K562 (cell line): ENCODE measurements around the gene AGPAT3. TPM values are rescaled to one million over a fixed set of nuclear protein-coding genes. Genes with fewer than 3 reads are reported as not detected.

Experiments
- ATAC-seq: fragments of 200-7000 bp; cut with Tn5 transposase; 3 replicates; pipeline ENCODE4 v1.9.1; 2020; ENCODE audit warnings: moderate library complexity
- BruUV-seq: library from RNA; stranded (reverse); fragments of 400-500 nt; replicated peaks from 2 replicates; lab custom pipeline; 2021; lab: Mats Ljungman, UMichigan
- CTCF ChIA-PET: fragments of 300-600 bp; formaldehyde crosslinking; extraction: SDS; loops from one replicate; lab custom pipeline; 2021; ENCODE audit warnings: low intra/inter-chr PET ratio; lab: Yijun Ruan, JAX
- POLR2A ChIA-PET: fragments of 300-600, 350-650 bp; sonication (Branson Sonifier 250); formaldehyde crosslinking; extraction: SDS; loops from one replicate; lab custom pipeline; 2021; ENCODE audit warnings: antibody characterized with exemption, inconsistent platforms; lab: Yijun Ruan, JAX
- DNase-seq, 4 experiments: peaks; one replicate each; pipeline versions ENCODE4 v3.0.0 to v3.0.0-alpha.2; 2011 to 2018; ENCODE audit warnings: low spot score in 3 of 4, mixed read lengths in 3 of 4; ENCODE audit errors: extremely low read depth in 1 of 4
- FAIRE-seq: peaks from 2 replicates; lab custom pipeline; 2011; peaks lifted over from hg19 to GRCh38; lab: Jason Lieb, UNC
- H2AFZ ChIP-seq: 2 replicates; pipeline ENCODE4 v1.6.0; 2011; ENCODE audit warnings: low read depth, low read length, control low read depth, inconsistent platforms
- H3K27ac ChIP-seq: fragments of 200-600 bp; 3 replicates; pipeline ENCODE4 v1.8.0; 2011; ENCODE audit warnings: low read depth, mild to moderate bottlenecking, control low read depth, inconsistent platforms, low read length, moderate library complexity, mixed read lengths; ENCODE audit errors: extremely low read depth
- H3K27me3 ChIP-seq, 2 experiments: fragments of 300-600 bp in 1 of 2; 2 replicates in 1 of 2; 3 replicates in 1 of 2; pipeline versions ENCODE4 v1.6.0 to v1.8.0; 2011; ENCODE audit warnings: inconsistent platforms in 2 of 2, low read length in 2 of 2, mild to moderate bottlenecking in 1 of 2, mixed read lengths in 1 of 2, moderate library complexity in 1 of 2; ENCODE audit not compliant: control insufficient read depth in 2 of 2, insufficient read depth in 2 of 2
- H3K36me3 ChIP-seq: fragments of 300-600 bp; 3 replicates; pipeline ENCODE4 v1.8.0; 2011; ENCODE audit warnings: mild to moderate bottlenecking, low read length, inconsistent platforms; ENCODE audit not compliant: control insufficient read depth, insufficient read depth
- H3K4me1 ChIP-seq, 2 experiments: fragments of 200-600 bp in 1 of 2; replicated peaks in 1 of 2; 2 replicates in 1 of 2; 3 replicates in 1 of 2; pipeline versions ENCODE4 v1.5.1 to v1.8.0; 2011; ENCODE audit warnings: inconsistent platforms in 2 of 2, low read length in 2 of 2, mild to moderate bottlenecking in 1 of 2, mixed read lengths in 1 of 2, moderate library complexity in 1 of 2; ENCODE audit not compliant: control insufficient read depth in 2 of 2, insufficient read depth in 2 of 2
- H3K4me2 ChIP-seq: 2 replicates; pipeline ENCODE4 v1.6.1; 2011; ENCODE audit warnings: low read length, control low read depth, inconsistent platforms, mixed read lengths; ENCODE audit not compliant: insufficient read depth
- H3K4me3 ChIP-seq: fragments of 200-600 bp; sonication (generic), shearing (Covaris generic); 2 replicates; pipeline ENCODE4 v1.5.1; 2016; ENCODE audit warnings: control low read depth, inconsistent platforms
- H3K79me2 ChIP-seq: fragments of 200-600 bp; 3 replicates; pipeline ENCODE4 v1.8.0; 2011; ENCODE audit warnings: low read length, inconsistent platforms; ENCODE audit not compliant: control insufficient read depth, insufficient read depth
- H3K9ac ChIP-seq, 2 experiments: 2 replicates each; pipeline versions ENCODE4 v1.6.0 to v1.6.1; 2011; ENCODE audit warnings: low read depth in 2 of 2, low read length in 2 of 2, control low read depth in 1 of 2, inconsistent platforms in 1 of 2, mild to moderate bottlenecking in 1 of 2, mixed read lengths in 1 of 2; ENCODE audit not compliant: insufficient read depth in 1 of 2
- H3K9me1 ChIP-seq: one replicate; pipeline ENCODE4 v1.6.0; 2011; ENCODE audit warnings: inconsistent platforms, mild to moderate bottlenecking, low read length, moderate library complexity; ENCODE audit not compliant: control insufficient read depth, insufficient read depth
- H3K9me3 ChIP-seq: replicated peaks from 2 replicates; pipeline ENCODE4 v1.5.1; 2011; ENCODE audit warnings: low read depth, low read length, inconsistent platforms; ENCODE audit not compliant: control insufficient read depth, insufficient read depth
- H4K20me1 ChIP-seq: replicated peaks from 2 replicates; pipeline ENCODE4 v1.6.1; 2011; ENCODE audit warnings: low read length, inconsistent platforms, mixed read lengths; ENCODE audit not compliant: control insufficient read depth, insufficient read depth
- BRD9 ChIP-seq: fragments of 450-650 bp; IDR thresholded peaks from 2 replicates; pipeline ENCODE4 v1.6.1; 2018; ENCODE audit warnings: low read depth; ENCODE audit not compliant: partially characterized antibody
- FOXK1 ChIP-seq: sonication (generic); formaldehyde crosslinking; IDR thresholded peaks from 2 replicates; pipeline ENCODE4 v1.8.0; 2022; ENCODE audit warnings: missing genetic modification reagents, mild to moderate bottlenecking, borderline replicate concordance
- POLR2G ChIP-seq: fragments of 200-400 bp; formaldehyde crosslinking; IDR thresholded peaks from 2 replicates; pipeline ENCODE4 v1.6.1; 2017; ENCODE audit warnings: low read depth, mild to moderate bottlenecking, antibody characterized with exemption, low read length, moderate library complexity
- RAD51 ChIP-seq: fragments of 450-650 bp; IDR thresholded peaks from 2 replicates; pipeline ENCODE4 v1.7.1; 2016; ENCODE audit warnings: low read depth, mild to moderate bottlenecking, borderline replicate concordance
- VEZF1 ChIP-seq: fragments of 200-800 bp; sonication (Bioruptor generic); IDR thresholded peaks from 2 replicates; pipeline ENCODE4 v1.6.1; 2017; ENCODE audit warnings: missing genetic modification characterization, missing compliant biosample characterization
- ZBTB40 ChIP-seq, 2 experiments: fragments of 450-650 bp in 1 of 2; sonication (generic) in 1 of 2; formaldehyde crosslinking in 1 of 2; IDR thresholded peaks; 2 replicates each; pipeline versions ENCODE4 v1.7.1 to v1.9.0; 2016 to 2022; ENCODE audit warnings: inconsistent platforms in 1 of 2, mild to moderate bottlenecking in 1 of 2, missing genetic modification reagents in 1 of 2
- ZBTB5 ChIP-seq: fragments of 450-650 bp; IDR thresholded peaks from 2 replicates; pipeline ENCODE4 v1.6.1; 2017; ENCODE audit warnings: antibody characterized with exemption
- WGBS: fragments of 100-300 bp; shearing (Covaris generic); methylation state at CpG from one replicate; pipeline ENCODE4 v1.1.6; 2016; ENCODE audit warnings: low coverage, mixed read lengths; ENCODE audit not compliant: insufficient coverage; ENCODE audit errors: missing lambda C conversion rate; 5-methylcytosine and 5-hydroxymethylcytosine counted together
- in situ Hi-C: fragments of 300-500 bp; cut with MboI; formaldehyde crosslinking; loops from 4 replicates; pipeline ENCODE4 v1.15.0; 2018; ENCODE audit warnings: inconsistent platforms, mixed read lengths
- intact Hi-C: fragments of 100-400 bp; cut with micrococcal nuclease; formaldehyde crosslinking; loops from 2 replicates; pipeline ENCODE4 v1.14.2; 2022
- polyA plus RNA-seq, 8 experiments: library from polyadenylated mRNA; depleted of rRNA in 4 of 8; stranded (reverse) in 5 of 8; unstranded in 3 of 8; fragments of >200 nt; fragmentation: Nextera tagmentation in 2 of 8; fragmentation: Illumina TruSeq in 1 of 8; extraction: Ambion mirVana in 2 of 8; extraction: Trizol in 1 of 8; gene quantifications; 2 replicates each; pipeline versions ENCODE4 v1.2.1 to v1.2.3, GENCODE V29; 2011 to 2014; ENCODE audit warnings: inconsistent platforms in 1 of 8, missing spikeins in 1 of 8
- total RNA-seq, 7 experiments: library from RNA; depleted of rRNA in 6 of 7; stranded (reverse); fragments of >200 nt in 6 of 7; fragmentation: Illumina TruSeq in 2 of 7; extraction: Trizol in 2 of 7; gene quantifications; 2 replicates each; pipeline versions ENCODE4 v1.2.1 to v1.2.3, GENCODE V29; 2011 to 2021; ENCODE audit warnings: low replicate concordance in 1 of 7

AGPAT3 gene
- total and polyA plus RNA-seq, 9 of the 15 experiments (the other 6 are each of a cell fraction or from before 2014, with no cell fraction given), result 1.5 to 88.4 (median 35.7) TPM

- Histone ChIP-seq H3K4me1 (peaks cover 20 to 67% of the 10 kb centered on the region in 2 experiments; a peak in 4 of 5 replicates), H3K27me3 (no peaks in the 10 kb centered on the region), H4K20me1 (no peaks in the 10 kb centered on the region; the same call in 1 of the 2 replicates), H3K36me3 (peaks cover 37% of the 10 kb centered on the region; the same call in 2 of the 3 replicates), H3K4me3 (no peak overlapping the region), H3K27ac (peak overlapping the region; percentile 0; the same call in 1 of the 3 replicates), H3K9me3 (0 out of 2 replicates have a peak, but pooled peaks cover 3% of the 10 kb centered on the region), H3K9ac (peak overlapping the region in 1 of 2 experiments; percentile 87; a peak in 2 of 4 replicates), H3K4me2 (no peak overlapping the region), H3K9me1 (no peaks in the 10 kb centered on the region), H3K79me2 (peaks cover 52% of the 10 kb centered on the region), H2AFZ (no peak overlapping the region)
- POLR2A ChIA-PET, result interaction anchor here (1.2 to 2.2 kb wide), 4 partner anchors 9 to 52 kb away, joined by 3 to 7 read pairs (median 4); no protein-coding TSS in a partner anchor
- CTCF ChIA-PET, result no interaction called here
- in situ Hi-C loops, result no loop called here
- ATAC-seq, result no peak
- DNase-seq, result no peak
- intact Hi-C loops, result loop anchor here (5.0 kb wide), 1 partner anchor 44 kb away; no protein-coding TSS in a partner anchor
- no TSS peak for BruUV-seq
- WGBS, result 88% methylated on average over 25 of the region's 25 CpGs
- no peak for FAIRE-seq
- TF ChIP-seq POLR2G, result peak; percentile 45; the same call in 1 of the 2 replicates
- no peak for TF ChIP-seq BRD9
- TF ChIP-seq FOXK1, result no peak
- TF ChIP-seq RAD51, result no peak
- TF ChIP-seq VEZF1 (CRISPR knock-in tag), result no peak
- no peak for TF ChIP-seq ZBTB5
- no peak for TF ChIP-seq ZBTB40 (IDR thresholded peaks at IDR 0.05)
- TF ChIP-seq ZBTB40 (CRISPR knock-in tag; IDR thresholded peaks at IDR 0.05), result no peak
Observed at GRCh38 chr21:43936247-43936967, 71.4 kb downstream of the AGPAT3 start.
